Testis (tissue), 3 donors: ENCODE measurements around the gene ARHGEF28. TPM values are rescaled to one million over a fixed set of nuclear protein-coding genes. Genes with fewer than 3 reads are reported as not detected.

Experiments used
- DNase-seq: peaks from one replicate; pipeline ENCODE4 v3.0.0-alpha.2; 2019
- H3K27ac ChIP-seq, 2 donors: fragments of 200-600 bp; sonication (generic); one replicate each; pipeline ENCODE4 v1.5.1; 2019
- H3K27me3 ChIP-seq: fragments of 200-600 bp; sonication (generic); one replicate; pipeline ENCODE4 v1.5.1; 2019
- H3K36me3 ChIP-seq: fragments of 200-600 bp; sonication (generic); one replicate; pipeline ENCODE4 v1.5.1; 2017; ENCODE audit warnings: low read depth; ENCODE audit errors: missing control alignments
- H3K4me1 ChIP-seq: fragments of 200-600 bp; sonication (generic); one replicate; pipeline ENCODE4 v1.5.1; 2019
- H3K4me3 ChIP-seq, 2 donors: fragments of 200-600 bp; sonication (generic); one replicate each; pipeline ENCODE4 v1.5.1; 2017 to 2019
- H3K9me3 ChIP-seq: fragments of 200-600 bp; sonication (generic); one replicate; pipeline ENCODE4 v1.5.1; 2017
- CTCF ChIP-seq, 3 experiments: fragments of 450-650 bp in 2 of 3; fragments of 200-600 bp in 1 of 3; sonication (generic) in 1 of 3; IDR thresholded peaks; one replicate each; pipeline ENCODE4 v1.5.1; 2016 to 2019; ENCODE audit warnings: antibody characterized with exemption in 3 of 3, mild to moderate bottlenecking in 2 of 3, moderate library complexity in 1 of 3
- POLR2A ChIP-seq: fragments of 450-650 bp; IDR thresholded peaks from one replicate; pipeline ENCODE4 v1.6.1; 2017; ENCODE audit warnings: antibody characterized with exemption, mild to moderate bottlenecking, moderate library complexity
- WGBS, 2 donors: methylation state at CpG; one replicate each; pipeline ENCODE4 v1.1.5; 2018; 5-methylcytosine and 5-hydroxymethylcytosine counted together
- intact Hi-C: fragments of 100-400 bp; cut with DNase I; formaldehyde crosslinking; loops from one replicate; pipeline ENCODE4 v1.15.1; 2023; ENCODE audit warnings: low total_unique reads
- polyA plus RNA-seq: library from polyadenylated mRNA; stranded (reverse); fragments of 350-450 nt; fragmentation: Illumina TruSeq; extraction: RNeasy Lipid Tissue Mini Kit (QIAGEN cat#74804); gene quantifications from one replicate; pipeline ENCODE4 v1.2.3, GENCODE V29; 2014; ENCODE audit warnings: low read depth, low replicate concordance; ENCODE audit not compliant: insufficient read depth
- total RNA-seq, 2 donors: library from RNA; depleted of rRNA; stranded (reverse); fragments of >200 nt; gene quantifications; one replicate each; pipeline ENCODE4 v1.2.3, GENCODE V29; 2016

Gene ARHGEF28
- total and polyA plus RNA-seq, 3 donors from 2014 or later = 3.9 to 8.7 (median 8.0) TPM

GRCh38 chr5:73743161-73743560 is 117.2 kb downstream of the ARHGEF28 start:
- peaks cover 10% of the 10 kb centered on the region for H3K4me1 ChIP-seq
- no peak overlapping the region for H3K4me3 ChIP-seq
- intact Hi-C loops = no loop called here
- H3K36me3 ChIP-seq = no peaks in the 10 kb centered on the region
- DNase-seq = no peak
- no peak for TF ChIP-seq POLR2A
- TF ChIP-seq CTCF (IDR thresholded peaks at IDR 0.05) = no peak
- H3K27ac ChIP-seq = no peak overlapping the region
- H3K27me3 ChIP-seq = no peaks in the 10 kb centered on the region
- H3K9me3 ChIP-seq = no peaks in the 10 kb centered on the region
- 75 to 79% methylated on average over 2 of the region's 2 CpGs for whole genome bisulfite sequencing, 2 donors

GRCh38 chr5:73745836-73746235 is 119.8 kb downstream of the ARHGEF28 start:
- intact Hi-C loops = no loop called here
- Histone ChIP-seq H3K36me3 (no peaks in the 10 kb centered on the region), H3K4me3 (no peak overlapping the region), H3K4me1 (peaks cover 21% of the 10 kb centered on the region), H3K27ac (peak overlapping the region in 1 of 2 donors; percentile 9), H3K27me3 (no peaks in the 10 kb centered on the region), H3K9me3 (no peaks in the 10 kb centered on the region)
- WGBS, 2 donors = 25 to 27% methylated on average over 1 of the region's 1 CpG
- TF ChIP-seq POLR2A (no peak), CTCF (IDR thresholded peaks at IDR 0.05) (no peak)
- no peak for DNase-seq

GRCh38 chr5:73746608-73747007 is 120.6 kb downstream of the ARHGEF28 start:
- no peak overlapping the region for H3K4me3 ChIP-seq
- no peak for DNase-seq
- H3K27me3 ChIP-seq = no peaks in the 10 kb centered on the region
- intact Hi-C loops = no loop called here
- 82 to 92% methylated on average over 2 of the region's 2 CpGs for WGBS, 2 donors
- TF ChIP-seq CTCF (IDR thresholded peaks at IDR 0.05) (no peak), POLR2A (no peak)
- H3K36me3 ChIP-seq = no peaks in the 10 kb centered on the region
- no peaks in the 10 kb centered on the region for H3K9me3 ChIP-seq
- peak overlapping the region in 1 of 2 donors; percentile 9 for H3K27ac ChIP-seq
- H3K4me1 ChIP-seq = peaks cover 21% of the 10 kb centered on the region

GRCh38 chr5:73747696-73748380 is 121.8 kb downstream of the ARHGEF28 start:
- Histone ChIP-seq H3K4me3 (no peak overlapping the region), H3K27ac (peak overlapping the region; percentile 25 to 69), H3K27me3 (no peaks in the 10 kb centered on the region), H3K36me3 (no peaks in the 10 kb centered on the region), H3K9me3 (no peaks in the 10 kb centered on the region), H3K4me1 (peaks cover 21% of the 10 kb centered on the region)
- DNase-seq = no peak
- WGBS, 2 donors = 57 to 59% methylated on average over 7 of the region's 7 CpGs
- TF ChIP-seq POLR2A (no peak), CTCF (IDR thresholded peaks at IDR 0.05) (no peak)
- intact Hi-C loops = no loop called here
